Loucy (cell line): ENCODE data around the gene BCL11A.

Source experiments
- H2AFZ ChIP-seq: fragments of 200-600 bp; sonication (generic); 2 replicates; pipeline ENCODE4 v1.6.0; 2016; ENCODE audit warnings: antibody characterized with exemption, mild to moderate bottlenecking, low read length, moderate library complexity
- H3F3A ChIP-seq: fragments of 200-600 bp; 2 replicates; pipeline ENCODE4 v1.6.0; 2016; ENCODE audit warnings: antibody characterized with exemption, low read depth, mild to moderate bottlenecking
- H3K27me3 ChIP-seq: fragments of 200-600 bp; sonication (generic); 2 replicates; pipeline ENCODE4 v1.6.1; 2014; ENCODE audit warnings: low read length, mild to moderate bottlenecking; ENCODE audit not compliant: insufficient read depth, poor library complexity, severe bottlenecking
- H3K36me3 ChIP-seq: fragments of 200-600 bp; sonication (generic); 2 replicates; pipeline ENCODE4 v1.6.1; 2016; ENCODE audit warnings: low read length; ENCODE audit not compliant: insufficient read depth
- H3K4me1 ChIP-seq: fragments of 200-600 bp; sonication (generic); 2 replicates; pipeline ENCODE4 v1.5.1; 2014; ENCODE audit warnings: low read length, mild to moderate bottlenecking; ENCODE audit not compliant: insufficient read depth, poor library complexity, severe bottlenecking
- H3K4me2 ChIP-seq: fragments of 200-600 bp; sonication (generic); 2 replicates; pipeline ENCODE4 v1.6.0; 2014; ENCODE audit warnings: antibody characterized with exemption, low read length, low read depth, mild to moderate bottlenecking; ENCODE audit not compliant: poor library complexity, severe bottlenecking
- H3K4me3 ChIP-seq: fragments of 200-600 bp; sonication (generic); 2 replicates; pipeline ENCODE4 v1.5.1; 2014; ENCODE audit warnings: low read length, mild to moderate bottlenecking, mixed read lengths; ENCODE audit not compliant: poor library complexity, severe bottlenecking
- H3K79me2 ChIP-seq: fragments of 200-600 bp; sonication (generic); 2 replicates; pipeline ENCODE4 v1.6.1; 2014; ENCODE audit warnings: low read length; ENCODE audit not compliant: insufficient read depth
- H3K9ac ChIP-seq: fragments of 200-600 bp; sonication (generic); 2 replicates; pipeline ENCODE4 v1.6.0; 2014; ENCODE audit warnings: mild to moderate bottlenecking, low read depth, low read length, moderate library complexity; ENCODE audit not compliant: poor library complexity, severe bottlenecking
- H3K9me2 ChIP-seq: fragments of 200-600 bp; sonication (generic); replicated peaks from 2 replicates; pipeline ENCODE4 v1.6.1; 2016; ENCODE audit warnings: low read depth, low read length, mixed read lengths
- H3K9me3 ChIP-seq: fragments of 200-600 bp; sonication (generic); 2 replicates; pipeline ENCODE4 v1.6.1; 2014; ENCODE audit warnings: mild to moderate bottlenecking, antibody characterized with exemption, low read length, low read depth; ENCODE audit not compliant: insufficient read depth
- H4K20me1 ChIP-seq: fragments of 200-600 bp; sonication (generic); 2 replicates; pipeline ENCODE4 v1.6.0; 2014; ENCODE audit warnings: antibody characterized with exemption, low read length, mild to moderate bottlenecking; ENCODE audit not compliant: insufficient read depth, poor library complexity, severe bottlenecking
- CTCF ChIP-seq: fragments of 200-600 bp; sonication (generic); conservative IDR thresholded peaks from 2 replicates; pipeline ENCODE4 v1.5.1; 2014; ENCODE audit warnings: mild to moderate bottlenecking, antibody characterized with exemption, low read length
- EZH2phosphoT487 ChIP-seq: fragments of 200-600 bp; IDR thresholded peaks from 2 replicates; pipeline ENCODE4 v1.6.1; 2018; ENCODE audit warnings: antibody characterized with exemption, mild to moderate bottlenecking, moderate library complexity, borderline replicate concordance

The BCL11A gene

GRCh38 chr2:60538101-60538500 is 15.4 kb downstream of the BCL11A start:
- Histone ChIP-seq H3K36me3 (peaks cover 18% of the 10 kb centered on the region; the same call in 1 of the 2 replicates), H3K79me2 (peaks cover 59% of the 10 kb centered on the region; the same call in 1 of the 2 replicates)

GRCh38 chr2:60536746-60537145 is 16.7 kb downstream of the BCL11A start:
- Histone ChIP-seq H3K9ac (no peak overlapping the region), H4K20me1 (peaks cover 40% of the 10 kb centered on the region), H3K4me1 (peaks cover 41% of the 10 kb centered on the region), H3K36me3 (peaks cover 18% of the 10 kb centered on the region; the same call in 1 of the 2 replicates), H2AFZ (no peak overlapping the region), H3F3A (no peaks in the 10 kb centered on the region; the same call in 1 of the 2 replicates), H3K4me2 (no peak overlapping the region), H3K4me3 (no peak overlapping the region), H3K9me3 (no peaks in the 10 kb centered on the region), H3K79me2 (peaks cover 61% of the 10 kb centered on the region; the same call in 1 of the 2 replicates), H3K9me2 (no peaks in the 10 kb centered on the region), H3K27me3 (no peaks in the 10 kb centered on the region)
- TF ChIP-seq EZH2phosphoT487 (no peak), CTCF (no peak)

More at GRCh38 chr2:60538101-60538500, 15.4 kb downstream of the BCL11A start:
- H3K9ac ChIP-seq, result no peak overlapping the region
- TF ChIP-seq CTCF (no peak), EZH2phosphoT487 (no peak)
- no peaks in the 10 kb centered on the region for H3K27me3 ChIP-seq
- H3K4me1 ChIP-seq, result peaks cover 35% of the 10 kb centered on the region
- H2AFZ ChIP-seq, result no peak overlapping the region
- H4K20me1 ChIP-seq, result peaks cover 48% of the 10 kb centered on the region
- H3K4me2 ChIP-seq, result no peak overlapping the region
- no peaks in the 10 kb centered on the region for H3K9me2 ChIP-seq
- no peaks in the 10 kb centered on the region for H3K9me3 ChIP-seq
- H3F3A ChIP-seq, result no peaks in the 10 kb centered on the region; the same call in 1 of the 2 replicates
- no peak overlapping the region for H3K4me3 ChIP-seq

GRCh38 chr2:60535685-60536312 is 17.7 kb downstream of the BCL11A start:
- no peaks in the 10 kb centered on the region; the same call in 1 of the 2 replicates for H3F3A ChIP-seq
- no peak for TF ChIP-seq CTCF
- TF ChIP-seq EZH2phosphoT487, result no peak
- H3K9me2 ChIP-seq, result no peaks in the 10 kb centered on the region
- no peak overlapping the region for H3K4me3 ChIP-seq
- H3K36me3 ChIP-seq, result peaks cover 13% of the 10 kb centered on the region; the same call in 1 of the 2 replicates
- no peak overlapping the region for H3K9ac ChIP-seq
- H2AFZ ChIP-seq, result no peak overlapping the region
- H3K79me2 ChIP-seq, result peaks cover 60% of the 10 kb centered on the region; the same call in 1 of the 2 replicates
- H4K20me1 ChIP-seq, result peaks cover 34% of the 10 kb centered on the region
- no peaks in the 10 kb centered on the region for H3K9me3 ChIP-seq
- H3K27me3 ChIP-seq, result no peaks in the 10 kb centered on the region
- no peak overlapping the region for H3K4me2 ChIP-seq
- H3K4me1 ChIP-seq, result peaks cover 42% of the 10 kb centered on the region
